Prostate gland (tissue), 2 donors: ENCODE results near the gene IL1RAPL2. TPM values are rescaled to one million over a fixed set of nuclear protein-coding genes. Genes with fewer than 3 reads are reported as not detected.
"Not testable (repeated sequence)": the region's sequence is repeated elsewhere in the genome, so short reads cannot be mapped to it uniquely, and the experiment has no call there.

Experiments used
- DNase-seq: peaks from one replicate; pipeline ENCODE4 v3.0.0-alpha.2; 2019; ENCODE audit warnings: low spot score
- H3K27ac ChIP-seq, 2 donors: fragments of 200-600 bp; sonication (generic); 2 replicates each; pipeline ENCODE4 v1.5.1; 2017 to 2019
- H3K27me3 ChIP-seq: fragments of 200-600 bp; sonication (generic); replicated peaks from 2 replicates; pipeline ENCODE4 v1.5.1; 2019; ENCODE audit not compliant: insufficient read depth
- H3K36me3 ChIP-seq, 2 donors: fragments of 200-600 bp; sonication (generic); 1 replicate in 1 of 2; 2 replicates in 1 of 2; pipeline versions ENCODE4 v1.5.1 to v1.8.1; 2017 to 2019
- H3K4me1 ChIP-seq: fragments of 200-600 bp; sonication (generic); replicated peaks from 2 replicates; pipeline ENCODE4 v1.5.1; 2019
- H3K4me3 ChIP-seq, 2 donors: fragments of 200-600 bp; sonication (generic); 2 replicates each; pipeline ENCODE4 v1.5.1; 2017 to 2019
- H3K9me3 ChIP-seq: fragments of 200-600 bp; sonication (generic); 2 replicates; pipeline ENCODE4 v1.5.1; 2017
- POLR2A ChIP-seq: fragments of 450-650 bp; IDR thresholded peaks from one replicate; pipeline ENCODE4 v1.6.1; 2016; ENCODE audit warnings: antibody characterized with exemption, mild to moderate bottlenecking
- POLR2AphosphoS5 ChIP-seq: sonication (generic); formaldehyde crosslinking; IDR thresholded peaks from one replicate; pipeline ENCODE4 v1.6.1; 2017; ENCODE audit warnings: antibody characterized with exemption
- WGBS: methylation state at CpG from one replicate; pipeline ENCODE4 v1.1.5; 2018; 5-methylcytosine and 5-hydroxymethylcytosine counted together
- intact Hi-C: fragments of 100-400 bp; cut with DNase I; formaldehyde crosslinking; loops from one replicate; pipeline ENCODE4 v1.14.2; 2022
- total RNA-seq, 2 donors: library from RNA; depleted of rRNA; stranded (reverse); fragments of >200 nt; gene quantifications; one replicate each; pipeline ENCODE4 v1.1.0, GENCODE V29; 2016
- TF ChIP-seq, protein P1 (sequence below), 4 experiments: fragments of 200-600 bp in 2 of 4; fragments of 450-650 bp in 2 of 4; sonication (generic) in 2 of 4; IDR thresholded peaks; 1 replicate in 3 of 4; 2 replicates in 1 of 4; pipeline ENCODE4 v1.5.1; 2016 to 2019; ENCODE audit warnings: antibody characterized with exemption in 4 of 4, mild to moderate bottlenecking in 2 of 4, moderate library complexity in 2 of 4

The IL1RAPL2 gene
- total RNA-seq, 2 donors from 2014 or later = 0.51 TPM; not detected in 1

DNA sequence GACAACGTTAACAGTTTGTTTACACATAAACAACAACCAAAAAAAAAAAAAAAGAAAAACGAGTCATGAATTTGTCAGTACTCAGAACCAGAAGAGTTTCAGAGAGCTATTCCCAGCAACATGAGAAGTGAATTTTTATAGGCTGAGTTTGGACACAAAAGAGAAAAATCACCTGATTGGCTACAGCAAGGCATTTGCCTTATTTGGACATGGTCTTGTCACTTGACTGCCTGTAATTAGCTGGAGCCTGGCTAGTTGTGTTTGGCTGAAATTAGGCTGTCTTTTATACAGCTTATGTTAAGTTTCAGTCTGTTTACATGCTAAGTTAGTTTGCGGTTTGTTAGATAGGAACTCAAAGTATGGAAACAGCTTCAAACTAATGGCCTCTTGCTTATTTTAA is 655.4 kb downstream of the IL1RAPL2 start:
- Histone ChIP-seq H3K9me3 (no peaks in the 10 kb centered on the region), H3K4me1 (no peaks in the 10 kb centered on the region), H3K36me3 (no peaks in the 10 kb centered on the region), H3K4me3 (no peak overlapping the region), H3K27me3 (no peaks in the 10 kb centered on the region), H3K27ac (no peak overlapping the region)
- TF ChIP-seq, protein P1, sequence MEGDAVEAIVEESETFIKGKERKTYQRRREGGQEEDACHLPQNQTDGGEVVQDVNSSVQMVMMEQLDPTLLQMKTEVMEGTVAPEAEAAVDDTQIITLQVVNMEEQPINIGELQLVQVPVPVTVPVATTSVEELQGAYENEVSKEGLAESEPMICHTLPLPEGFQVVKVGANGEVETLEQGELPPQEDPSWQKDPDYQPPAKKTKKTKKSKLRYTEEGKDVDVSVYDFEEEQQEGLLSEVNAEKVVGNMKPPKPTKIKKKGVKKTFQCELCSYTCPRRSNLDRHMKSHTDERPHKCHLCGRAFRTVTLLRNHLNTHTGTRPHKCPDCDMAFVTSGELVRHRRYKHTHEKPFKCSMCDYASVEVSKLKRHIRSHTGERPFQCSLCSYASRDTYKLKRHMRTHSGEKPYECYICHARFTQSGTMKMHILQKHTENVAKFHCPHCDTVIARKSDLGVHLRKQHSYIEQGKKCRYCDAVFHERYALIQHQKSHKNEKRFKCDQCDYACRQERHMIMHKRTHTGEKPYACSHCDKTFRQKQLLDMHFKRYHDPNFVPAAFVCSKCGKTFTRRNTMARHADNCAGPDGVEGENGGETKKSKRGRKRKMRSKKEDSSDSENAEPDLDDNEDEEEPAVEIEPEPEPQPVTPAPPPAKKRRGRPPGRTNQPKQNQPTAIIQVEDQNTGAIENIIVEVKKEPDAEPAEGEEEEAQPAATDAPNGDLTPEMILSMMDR (IDR thresholded peaks at IDR 0.05) = no peak
- TF ChIP-seq POLR2A (no peak), POLR2AphosphoS5 (no peak)
- intact Hi-C loops = no loop called here
- WGBS = 71% methylated on average over 3 of the region's 3 CpGs
- DNase-seq = no peak

DNA sequence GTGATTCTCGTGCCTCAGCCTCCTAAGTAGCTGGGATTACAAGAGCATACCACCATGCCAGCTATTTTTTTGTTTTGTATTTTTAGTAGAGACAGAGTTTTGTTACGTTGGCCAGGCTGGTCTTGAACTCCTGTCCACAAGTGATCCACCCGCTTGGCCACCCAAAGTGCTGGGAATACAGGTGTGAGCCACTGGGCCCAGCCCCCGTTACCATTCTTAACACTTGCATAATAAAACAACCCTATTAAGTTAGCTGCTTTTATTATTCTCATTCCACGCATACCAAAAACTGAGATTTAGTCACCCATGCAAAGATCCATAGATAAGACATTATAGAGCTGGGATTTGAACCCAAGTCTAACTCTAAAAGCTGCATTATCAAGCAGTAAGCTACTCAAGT is 660.5 kb downstream of the IL1RAPL2 start:
- intact Hi-C loops = no loop called here
- H3K27me3 ChIP-seq = no peaks in the 10 kb centered on the region

GRCh38 chrX:105228602-105229001 is 662.6 kb downstream of the IL1RAPL2 start:
- DNase-seq = no peak
- 60% methylated on average over 2 of the region's 2 CpGs for WGBS
- no peak for TF ChIP-seq POLR2AphosphoS5

More for the DNA sequence above, 660.5 kb downstream of the IL1RAPL2 start:
- no peak for DNase-seq
- 65% methylated on average over 5 of the region's 5 CpGs for WGBS
- H3K4me1 ChIP-seq = no peaks in the 10 kb centered on the region
- H3K9me3 ChIP-seq = no peaks in the 10 kb centered on the region
- H3K4me3 ChIP-seq = no peak overlapping the region
- TF ChIP-seq POLR2A = no peak
- TF ChIP-seq POLR2AphosphoS5 = no peak
- TF ChIP-seq, protein P1 (IDR thresholded peaks at IDR 0.05) = no peak
- H3K36me3 ChIP-seq = no peaks in the 10 kb centered on the region
- H3K27ac ChIP-seq = no peak overlapping the region

DNA sequence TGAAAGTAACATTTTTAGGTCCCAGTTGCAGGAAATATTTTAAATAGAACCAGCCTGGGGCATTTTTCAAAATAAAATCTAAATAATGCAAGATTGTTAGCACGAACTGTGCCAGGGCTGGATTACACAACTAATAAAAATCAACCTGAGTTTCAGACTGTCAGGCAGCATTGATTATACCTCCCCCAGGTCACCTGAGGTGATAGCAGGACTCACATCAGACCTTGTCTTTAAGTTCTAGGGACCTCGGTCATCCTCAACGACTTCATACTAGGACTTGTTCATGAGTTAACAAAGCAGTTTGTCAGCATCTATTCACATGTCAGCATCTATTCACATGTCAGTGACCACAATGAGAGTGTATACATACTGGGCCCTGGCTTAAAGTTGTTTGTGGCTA is 663.1 kb downstream of the IL1RAPL2 start:
- Histone ChIP-seq H3K4me3 (no peak overlapping the region), H3K4me1 (no peaks in the 10 kb centered on the region), H3K36me3 (no peaks in the 10 kb centered on the region), H3K27ac (no peak overlapping the region), H3K27me3 (no peaks in the 10 kb centered on the region), H3K9me3 (no peaks in the 10 kb centered on the region)
- TF ChIP-seq POLR2A = no peak
- no peak for TF ChIP-seq POLR2AphosphoS5
- TF ChIP-seq, protein P1 (IDR thresholded peaks at IDR 0.05) = no peak
- no peak for DNase-seq
- 60% methylated on average over 3 of the region's 3 CpGs for WGBS
- intact Hi-C loops = no loop called here

More at GRCh38 chrX:105228602-105229001, 662.6 kb downstream of the IL1RAPL2 start:
- H3K4me1 ChIP-seq = no peaks in the 10 kb centered on the region
- no peaks in the 10 kb centered on the region for H3K9me3 ChIP-seq
- no peak overlapping the region for H3K27ac ChIP-seq
- H3K27me3 ChIP-seq = no peaks in the 10 kb centered on the region
- intact Hi-C loops = no loop called here
- H3K4me3 ChIP-seq = no peak overlapping the region
- no peaks in the 10 kb centered on the region for H3K36me3 ChIP-seq

DNA sequence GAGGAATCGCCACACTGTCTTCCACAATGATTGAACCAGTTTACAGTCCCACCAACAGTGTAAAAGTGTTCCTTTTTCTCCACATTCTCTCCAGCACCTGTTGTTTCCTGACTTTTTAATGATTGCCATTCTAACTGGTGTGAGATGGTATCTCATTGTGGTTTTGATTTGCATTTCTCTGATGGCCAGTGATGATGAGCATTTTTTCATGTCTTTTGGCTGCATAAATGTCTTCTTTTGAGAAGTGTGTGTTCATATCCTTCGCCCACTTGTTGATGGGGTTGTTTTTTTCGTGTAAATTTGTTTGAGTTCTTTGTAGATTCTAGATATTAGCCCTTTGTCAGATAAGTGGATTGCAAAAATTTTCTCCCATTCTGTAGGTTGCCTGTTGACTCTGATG is 671.4 kb downstream of the IL1RAPL2 start:
- H3K27ac ChIP-seq, H3K4me3 ChIP-seq, H3K9me3 ChIP-seq, H3K4me1 ChIP-seq, H3K27me3 ChIP-seq, DNase-seq, intact Hi-C loops, H3K36me3 ChIP-seq: not testable (repeated sequence)
- WGBS = 89% methylated on average over 3 of the region's 3 CpGs

DNA sequence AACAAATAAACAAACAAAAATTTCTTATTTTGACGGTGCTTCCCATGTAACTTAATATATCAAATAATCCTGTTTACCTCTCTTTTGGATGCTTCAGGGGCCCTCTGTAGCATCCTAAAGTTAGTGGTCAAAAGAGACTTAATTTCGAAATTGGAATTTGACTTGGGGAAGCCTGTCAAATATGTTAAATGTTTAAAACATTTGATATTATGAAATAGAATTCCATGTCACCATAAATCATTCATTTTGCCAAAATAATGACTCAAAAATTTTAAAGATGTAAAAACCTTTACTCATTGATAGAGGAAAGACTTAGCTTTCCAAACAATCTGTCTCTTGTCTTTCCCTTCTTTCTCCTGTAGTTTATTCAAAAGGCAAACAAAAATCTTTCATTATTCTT is 675.1 kb downstream of the IL1RAPL2 start:
- intact Hi-C loops = no loop called here
- TF ChIP-seq POLR2A = no peak
- TF ChIP-seq POLR2AphosphoS5 = no peak
- TF ChIP-seq, protein P1 (IDR thresholded peaks at IDR 0.05) = no peak
- H3K9me3 ChIP-seq = no peaks in the 10 kb centered on the region
- no peak for DNase-seq
- H3K27me3 ChIP-seq = no peaks in the 10 kb centered on the region
- WGBS = 94% methylated on average over 2 of the region's 2 CpGs
- H3K36me3 ChIP-seq = no peaks in the 10 kb centered on the region
- no peaks in the 10 kb centered on the region for H3K4me1 ChIP-seq
- no peak overlapping the region for H3K27ac ChIP-seq
- H3K4me3 ChIP-seq = no peak overlapping the region
